ENCODE results near the gene CCDC141. TPM values are rescaled to one million over a fixed set of nuclear protein-coding genes. Genes with fewer than 3 reads are reported as not detected.
A peak's percentile ranks its signal among the peaks of the same experiment; 100 is the strongest.

Gene CCDC141
- total and polyA plus RNA-seq, 12 donors: 5.2 to 379 (median 224) TPM

GRCh38 chr2:178825183-178825582, 224.8 kb downstream of the CCDC141 start:
- intact Hi-C loops (cut with DNase I): no loop called here
- Histone ChIP-seq H3K4me1 (peaks cover 2 to 34% (median 24%) of the 10 kb centered on the region in 9 donors), H3K27ac (no peak overlapping the region), H3K9me3 (peaks cover 0 to 8% (median 0%) of the 10 kb centered on the region in 11 donors), H3K4me3 (no peak overlapping the region), H3K36me3 (peaks cover 0 to 5% (median 0%) of the 10 kb centered on the region in 9 donors), H3K27me3 (no peaks in the 10 kb centered on the region)
- no peak for ATAC-seq
- DNase-seq: no peak
- WGBS, 2 donors: 13 to 37% methylated on average over 1 of the region's 1 CpG
- TF ChIP-seq CTCF (IDR thresholded peaks at IDR 0.05): no peak

- H3K4me3 ChIP-seq: no peak overlapping the region
- intact Hi-C loops (cut with DNase I): no loop called here
- peaks cover 0 to 8% (median 0%) of the 10 kb centered on the region in 11 donors for H3K9me3 ChIP-seq
- H3K27ac ChIP-seq: no peak overlapping the region
- peaks cover 0 to 34% (median 18%) of the 10 kb centered on the region in 9 donors for H3K4me1 ChIP-seq
- WGBS, 2 donors: 71 to 77% methylated on average over 7 of the region's 7 CpGs
- no peak for TF ChIP-seq CTCF (IDR thresholded peaks at IDR 0.05)
- H3K36me3 ChIP-seq: no peaks in the 10 kb centered on the region
- ATAC-seq (peak in 3 of 8 donors; percentile 48 to 64 (median 48)), DNase-seq (peak in 1 of 2 donors; percentile 20)
- no peaks in the 10 kb centered on the region for H3K27me3 ChIP-seq
Observed at GRCh38 chr2:178824181-178824580, 225.8 kb downstream of the CCDC141 start.

GRCh38 chr2:178819992-178820391, 229.9 kb downstream of the CCDC141 start:
- Histone ChIP-seq H3K27me3 (no peaks in the 10 kb centered on the region), H3K9me3 (no peaks in the 10 kb centered on the region), H3K4me3 (peak overlapping the region in 6 of 10 donors; percentile 0 to 27 (median 21)), H3K27ac (peak overlapping the region; percentile 16 to 83 (median 74)), H3K36me3 (peaks cover 0 to 18% (median 0%) of the 10 kb centered on the region in 9 donors), H3K4me1 (peaks cover 0 to 22% (median 12%) of the 10 kb centered on the region in 9 donors)
- DNase-seq (no peak), ATAC-seq (peak; percentile 69 to 94 (median 86))
- TF ChIP-seq CTCF (IDR thresholded peaks at IDR 0.05): no peak
- WGBS, 2 donors: 8 to 16% methylated on average over 4 of the region's 4 CpGs
- intact Hi-C loops (cut with DNase I): no loop called here

- H3K36me3 ChIP-seq: peaks cover 0 to 22% (median 0%) of the 10 kb centered on the region in 9 donors
- WGBS, 2 donors: 74 to 83% methylated on average over 1 of the region's 1 CpG
- H3K27me3 ChIP-seq: no peaks in the 10 kb centered on the region
- DNase-seq (no peak), ATAC-seq (peak; percentile 27 to 86 (median 70))
- no peaks in the 10 kb centered on the region for H3K9me3 ChIP-seq
- H3K27ac ChIP-seq: peak overlapping the region; percentile 16 to 83 (median 74)
- H3K4me1 ChIP-seq: peaks cover 0 to 22% (median 12%) of the 10 kb centered on the region in 9 donors
- TF ChIP-seq CTCF (IDR thresholded peaks at IDR 0.05): peak in 4 of 9 donors; percentile 6 to 24 (median 14)
- H3K4me3 ChIP-seq: peak overlapping the region in 6 of 10 donors; percentile 0 to 27 (median 21)
- intact Hi-C loops (cut with DNase I): no loop called here
Observed at GRCh38 chr2:178819147-178819875, 230.6 kb downstream of the CCDC141 start.
